ENCODE results near the gene TMUB2.

DNA sequence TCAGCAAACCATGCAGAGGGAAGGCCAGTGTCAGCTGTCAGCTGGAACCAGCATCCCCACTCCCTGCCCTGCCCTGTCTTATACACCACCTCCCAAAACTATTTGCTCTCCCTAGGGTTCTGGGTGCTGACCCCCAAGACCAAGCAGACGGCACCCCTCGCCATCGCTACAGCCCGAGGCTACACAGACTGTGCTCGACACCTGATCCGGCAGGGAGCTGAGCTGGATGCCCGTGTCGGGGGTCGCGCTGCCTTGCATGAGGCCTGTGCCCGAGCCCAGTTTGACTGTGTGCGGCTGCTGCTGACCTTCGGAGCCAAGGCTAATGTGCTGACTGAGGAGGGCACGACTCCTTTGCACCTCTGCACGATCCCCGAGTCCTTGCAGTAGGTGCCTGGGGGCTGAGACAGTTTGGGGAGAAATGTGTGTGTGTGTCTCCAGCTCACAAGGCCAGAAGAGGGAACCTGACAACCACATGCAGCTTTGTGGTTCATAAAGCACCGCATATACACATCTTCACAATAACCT is 14.8 kb upstream of the TMUB2 start:
- TF ChIP-seq, protein P1, sequence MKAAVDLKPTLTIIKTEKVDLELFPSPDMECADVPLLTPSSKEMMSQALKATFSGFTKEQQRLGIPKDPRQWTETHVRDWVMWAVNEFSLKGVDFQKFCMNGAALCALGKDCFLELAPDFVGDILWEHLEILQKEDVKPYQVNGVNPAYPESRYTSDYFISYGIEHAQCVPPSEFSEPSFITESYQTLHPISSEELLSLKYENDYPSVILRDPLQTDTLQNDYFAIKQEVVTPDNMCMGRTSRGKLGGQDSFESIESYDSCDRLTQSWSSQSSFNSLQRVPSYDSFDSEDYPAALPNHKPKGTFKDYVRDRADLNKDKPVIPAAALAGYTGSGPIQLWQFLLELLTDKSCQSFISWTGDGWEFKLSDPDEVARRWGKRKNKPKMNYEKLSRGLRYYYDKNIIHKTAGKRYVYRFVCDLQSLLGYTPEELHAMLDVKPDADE (conservative IDR thresholded peaks at IDR 0.05; ENCODE audit: control insufficient read depth, low read depth, low read length) = no peak
- TF ChIP-seq, protein P2, sequence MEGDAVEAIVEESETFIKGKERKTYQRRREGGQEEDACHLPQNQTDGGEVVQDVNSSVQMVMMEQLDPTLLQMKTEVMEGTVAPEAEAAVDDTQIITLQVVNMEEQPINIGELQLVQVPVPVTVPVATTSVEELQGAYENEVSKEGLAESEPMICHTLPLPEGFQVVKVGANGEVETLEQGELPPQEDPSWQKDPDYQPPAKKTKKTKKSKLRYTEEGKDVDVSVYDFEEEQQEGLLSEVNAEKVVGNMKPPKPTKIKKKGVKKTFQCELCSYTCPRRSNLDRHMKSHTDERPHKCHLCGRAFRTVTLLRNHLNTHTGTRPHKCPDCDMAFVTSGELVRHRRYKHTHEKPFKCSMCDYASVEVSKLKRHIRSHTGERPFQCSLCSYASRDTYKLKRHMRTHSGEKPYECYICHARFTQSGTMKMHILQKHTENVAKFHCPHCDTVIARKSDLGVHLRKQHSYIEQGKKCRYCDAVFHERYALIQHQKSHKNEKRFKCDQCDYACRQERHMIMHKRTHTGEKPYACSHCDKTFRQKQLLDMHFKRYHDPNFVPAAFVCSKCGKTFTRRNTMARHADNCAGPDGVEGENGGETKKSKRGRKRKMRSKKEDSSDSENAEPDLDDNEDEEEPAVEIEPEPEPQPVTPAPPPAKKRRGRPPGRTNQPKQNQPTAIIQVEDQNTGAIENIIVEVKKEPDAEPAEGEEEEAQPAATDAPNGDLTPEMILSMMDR (IDR thresholded peaks at IDR 0.05 in 2 of 3, conservative IDR thresholded peaks at IDR 0.05 in 1 of 3; ENCODE audit: insufficient read depth in 2 of 3, low read depth in 1 of 3, low read length in 3 of 3) = no peak
- TF ChIP-seq, protein P3, sequence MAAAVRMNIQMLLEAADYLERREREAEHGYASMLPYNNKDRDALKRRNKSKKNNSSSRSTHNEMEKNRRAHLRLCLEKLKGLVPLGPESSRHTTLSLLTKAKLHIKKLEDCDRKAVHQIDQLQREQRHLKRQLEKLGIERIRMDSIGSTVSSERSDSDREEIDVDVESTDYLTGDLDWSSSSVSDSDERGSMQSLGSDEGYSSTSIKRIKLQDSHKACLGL (CRISPR knock-in tag; IDR thresholded peaks at IDR 0.05; ENCODE audit: borderline replicate concordance, poor library complexity, severe bottlenecking) = no peak
- TF ChIP-seq MYNN (IDR thresholded peaks at IDR 0.05) (no peak), MYNN (CRISPR knock-in tag; IDR thresholded peaks at IDR 0.05) (no peak), CHD4 (IDR thresholded peaks at IDR 0.05; ENCODE audit: insufficient read depth, insufficient replicate concordance, low read depth, low read length, poor library complexity, severe bottlenecking) (no peak), U2AF1 (optimal IDR thresholded peaks at IDR 0.05; ENCODE audit: low read depth, low read length) (no peak), ZNF764 (CRISPR knock-in tag; IDR thresholded peaks at IDR 0.05; ENCODE audit: low read depth) (no peak), MLLT1 (IDR thresholded peaks at IDR 0.05) (no peak)
- TF ChIP-seq, protein P4, sequence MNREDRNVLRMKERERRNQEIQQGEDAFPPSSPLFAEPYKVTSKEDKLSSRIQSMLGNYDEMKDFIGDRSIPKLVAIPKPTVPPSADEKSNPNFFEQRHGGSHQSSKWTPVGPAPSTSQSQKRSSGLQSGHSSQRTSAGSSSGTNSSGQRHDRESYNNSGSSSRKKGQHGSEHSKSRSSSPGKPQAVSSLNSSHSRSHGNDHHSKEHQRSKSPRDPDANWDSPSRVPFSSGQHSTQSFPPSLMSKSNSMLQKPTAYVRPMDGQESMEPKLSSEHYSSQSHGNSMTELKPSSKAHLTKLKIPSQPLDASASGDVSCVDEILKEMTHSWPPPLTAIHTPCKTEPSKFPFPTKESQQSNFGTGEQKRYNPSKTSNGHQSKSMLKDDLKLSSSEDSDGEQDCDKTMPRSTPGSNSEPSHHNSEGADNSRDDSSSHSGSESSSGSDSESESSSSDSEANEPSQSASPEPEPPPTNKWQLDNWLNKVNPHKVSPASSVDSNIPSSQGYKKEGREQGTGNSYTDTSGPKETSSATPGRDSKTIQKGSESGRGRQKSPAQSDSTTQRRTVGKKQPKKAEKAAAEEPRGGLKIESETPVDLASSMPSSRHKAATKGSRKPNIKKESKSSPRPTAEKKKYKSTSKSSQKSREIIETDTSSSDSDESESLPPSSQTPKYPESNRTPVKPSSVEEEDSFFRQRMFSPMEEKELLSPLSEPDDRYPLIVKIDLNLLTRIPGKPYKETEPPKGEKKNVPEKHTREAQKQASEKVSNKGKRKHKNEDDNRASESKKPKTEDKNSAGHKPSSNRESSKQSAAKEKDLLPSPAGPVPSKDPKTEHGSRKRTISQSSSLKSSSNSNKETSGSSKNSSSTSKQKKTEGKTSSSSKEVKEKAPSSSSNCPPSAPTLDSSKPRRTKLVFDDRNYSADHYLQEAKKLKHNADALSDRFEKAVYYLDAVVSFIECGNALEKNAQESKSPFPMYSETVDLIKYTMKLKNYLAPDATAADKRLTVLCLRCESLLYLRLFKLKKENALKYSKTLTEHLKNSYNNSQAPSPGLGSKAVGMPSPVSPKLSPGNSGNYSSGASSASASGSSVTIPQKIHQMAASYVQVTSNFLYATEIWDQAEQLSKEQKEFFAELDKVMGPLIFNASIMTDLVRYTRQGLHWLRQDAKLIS (CRISPR knock-in tag; IDR thresholded peaks at IDR 0.05) = no peak

All from K562 (cell line).